Endothelial cell of umbilical vein (primary cell): ENCODE measurements around the gene RASGRF2. TPM values are rescaled to one million over a fixed set of nuclear protein-coding genes. Genes with fewer than 3 reads are reported as not detected.

Experiments used
- BruUV-seq: library from RNA; stranded (reverse); fragments of 400-500 nt; replicated peaks from 2 replicates; lab custom pipeline; 2021; lab: Mats Ljungman, UMichigan
- CTCF ChIA-PET: fragments of 300-600, 350-600 bp; sonication (Branson Sonifier 250); formaldehyde crosslinking; loops from one replicate; lab custom pipeline; 2021; ENCODE audit warnings: antibody characterized with exemption, inconsistent platforms; lab: Charles Lee
- POLR2A ChIA-PET: fragments of 300-600, 350-600 bp; sonication (Branson Sonifier 250); formaldehyde crosslinking; loops from one replicate; lab custom pipeline; 2021; ENCODE audit warnings: antibody characterized with exemption, inconsistent platforms; lab: Charles Lee
- DNase-seq: peaks from one replicate; pipeline ENCODE4 v3.0.0-alpha.2; 2011; ENCODE audit warnings: low read depth, low spot score
- FAIRE-seq: peaks from 2 replicates; lab custom pipeline; 2011; peaks lifted over from hg19 to GRCh38; lab: Jason Lieb, UNC
- H2AFZ ChIP-seq: 2 replicates; pipeline ENCODE4 v1.6.0; 2012; ENCODE audit warnings: low read depth, low read length, control low read depth, inconsistent platforms
- H3K27ac ChIP-seq: 2 replicates; pipeline ENCODE4 v1.5.1; 2011; ENCODE audit warnings: low read depth, mild to moderate bottlenecking, control low read depth, low read length, moderate library complexity; ENCODE audit not compliant: insufficient read depth
- H3K27me3 ChIP-seq, 2 experiments: 2 replicates each; pipeline versions ENCODE4 v1.6.0 to v1.6.1; 2011; ENCODE audit warnings: low read length in 2 of 2, mixed read lengths in 1 of 2; ENCODE audit not compliant: control insufficient read depth in 2 of 2, insufficient read depth in 2 of 2
- H3K36me3 ChIP-seq, 2 experiments: 2 replicates in 1 of 2; 3 replicates in 1 of 2; pipeline ENCODE4 v1.5.1; 2011; ENCODE audit warnings: low read length in 2 of 2, mild to moderate bottlenecking in 1 of 2, moderate library complexity in 1 of 2; ENCODE audit not compliant: control insufficient read depth in 2 of 2, insufficient read depth in 2 of 2; ENCODE audit errors: extremely low read depth in 1 of 2
- H3K4me1 ChIP-seq: 3 replicates; pipeline ENCODE4 v1.5.1; 2011; ENCODE audit warnings: mild to moderate bottlenecking, low read length; ENCODE audit not compliant: control insufficient read depth, insufficient read depth; ENCODE audit errors: extremely low read depth
- H3K4me2 ChIP-seq: 2 replicates; pipeline ENCODE4 v1.6.1; 2011; ENCODE audit warnings: low read length, control low read depth, mixed read lengths; ENCODE audit not compliant: insufficient read depth
- H3K4me3 ChIP-seq, 3 experiments: fragments of 200-600 bp in 1 of 3; sonication (generic), shearing (Covaris generic) in 1 of 3; replicated peaks in 1 of 3; 2 replicates each; pipeline ENCODE4 v1.5.1; 2011 to 2016; ENCODE audit warnings: control low read depth in 3 of 3, low read length in 3 of 3, mild to moderate bottlenecking in 2 of 3, inconsistent platforms in 1 of 3, low read depth in 1 of 3, moderate library complexity in 1 of 3; ENCODE audit not compliant: insufficient read depth in 1 of 3
- H3K79me2 ChIP-seq: 2 replicates; pipeline ENCODE4 v1.6.0; 2012; ENCODE audit warnings: low read length, inconsistent platforms; ENCODE audit not compliant: control insufficient read depth, insufficient read depth
- H3K9ac ChIP-seq: replicated peaks from 2 replicates; pipeline ENCODE3; 2011; ENCODE audit warnings: low read length, control low read depth; ENCODE audit not compliant: insufficient read depth; ENCODE audit errors: extremely low read depth
- H3K9me1 ChIP-seq: replicated peaks from 3 replicates; pipeline ENCODE4 v1.6.0; 2011; ENCODE audit warnings: mild to moderate bottlenecking, low read length; ENCODE audit not compliant: control insufficient read depth, insufficient read depth; ENCODE audit errors: extremely low read depth
- H3K9me3 ChIP-seq: replicated peaks from 2 replicates; pipeline ENCODE4 v1.5.1; 2012; ENCODE audit warnings: low read length, inconsistent platforms; ENCODE audit not compliant: control insufficient read depth, insufficient read depth
- H4K20me1 ChIP-seq: replicated peaks from 2 replicates; pipeline ENCODE3; 2011; ENCODE audit warnings: mild to moderate bottlenecking, low read length; ENCODE audit not compliant: control insufficient read depth, insufficient read depth; ENCODE audit errors: extremely low read depth
- EZH2 ChIP-seq: IDR thresholded peaks from 2 replicates; pipeline ENCODE4 v1.6.1; 2012; ENCODE audit warnings: borderline replicate concordance, low read depth, mild to moderate bottlenecking, moderate library complexity, low read length, inconsistent platforms; ENCODE audit not compliant: severe bottlenecking
- FOS ChIP-seq: IDR thresholded peaks from 2 replicates; pipeline ENCODE4 v1.6.1; 2011; ENCODE audit warnings: mild to moderate bottlenecking, low read length, moderate library complexity, borderline replicate concordance; ENCODE audit not compliant: insufficient read depth
- GATA2 ChIP-seq: IDR thresholded peaks from 2 replicates; pipeline ENCODE4 v1.7.0; 2011; ENCODE audit warnings: low read depth, mild to moderate bottlenecking, moderate library complexity, mixed read lengths, low read length; ENCODE audit not compliant: insufficient read length, insufficient read depth
- JUN ChIP-seq: IDR thresholded peaks from 2 replicates; pipeline ENCODE4 v1.6.1; 2011; ENCODE audit warnings: borderline replicate concordance, low read depth; ENCODE audit not compliant: insufficient read length, insufficient read depth
- MAX ChIP-seq: IDR thresholded peaks from 2 replicates; pipeline ENCODE4 v1.6.1; 2011; ENCODE audit not compliant: insufficient read depth, insufficient read length
- MYC ChIP-seq: IDR thresholded peaks from one replicate; pipeline ENCODE4 v1.6.1; 2011; ENCODE audit warnings: mild to moderate bottlenecking, low read depth, low read length
- POLR2A ChIP-seq: IDR thresholded peaks from 2 replicates; pipeline ENCODE4 v1.6.1; 2012; ENCODE audit warnings: low read depth, mild to moderate bottlenecking, control low read depth, low read length
- POLR2AphosphoS5 ChIP-seq: IDR thresholded peaks from 2 replicates; pipeline ENCODE4 v1.6.1; 2012; ENCODE audit warnings: low read depth, mild to moderate bottlenecking, control low read depth, low read length, moderate library complexity; ENCODE audit not compliant: insufficient read depth
- dilution Hi-C: fragments of 300-500 bp; cut with MboI; formaldehyde crosslinking; loops from one replicate; pipeline ENCODE4 v1.15.0; 2019; ENCODE audit warnings: low sequenced_read_pairs; ENCODE audit not compliant: extremely low pct_ligation_motif_present
- intact Hi-C: fragments of 100-400 bp; cut with micrococcal nuclease; formaldehyde crosslinking; loops from one replicate; pipeline ENCODE4 v1.10.0; 2022
- polyA plus RNA-seq, 4 experiments: library from polyadenylated mRNA; depleted of rRNA in 3 of 4; stranded (reverse) in 3 of 4; unstranded in 1 of 4; fragments of >200 nt; gene quantifications; 2 replicates each; pipeline versions ENCODE4 v1.2.1 to v1.2.3, GENCODE V29; 2011 to 2012; ENCODE audit warnings: missing spikeins in 1 of 4
- total RNA-seq: library from RNA; stranded (reverse); gene quantifications from 2 replicates; pipeline ENCODE4 v1.2.3, GENCODE V29; 2021
- TF ChIP-seq, protein P1 (sequence below), 2 donors: IDR thresholded peaks; 1 replicate in 1 of 2; 2 replicates in 1 of 2; pipeline ENCODE4 v1.5.1; 2011; ENCODE audit warnings: low read length in 2 of 2, mild to moderate bottlenecking in 2 of 2, moderate library complexity in 2 of 2, control low read depth in 1 of 2, inconsistent platforms in 1 of 2, low read depth in 1 of 2; ENCODE audit not compliant: insufficient read depth in 1 of 2; ENCODE audit errors: extremely low read depth in 1 of 2

Gene RASGRF2
- total and polyA plus RNA-seq, 2 donors (not counting 3 experiments of a cell fraction or from before 2014, with no cell fraction given): 0.41 to 4.0 TPM

DNA sequence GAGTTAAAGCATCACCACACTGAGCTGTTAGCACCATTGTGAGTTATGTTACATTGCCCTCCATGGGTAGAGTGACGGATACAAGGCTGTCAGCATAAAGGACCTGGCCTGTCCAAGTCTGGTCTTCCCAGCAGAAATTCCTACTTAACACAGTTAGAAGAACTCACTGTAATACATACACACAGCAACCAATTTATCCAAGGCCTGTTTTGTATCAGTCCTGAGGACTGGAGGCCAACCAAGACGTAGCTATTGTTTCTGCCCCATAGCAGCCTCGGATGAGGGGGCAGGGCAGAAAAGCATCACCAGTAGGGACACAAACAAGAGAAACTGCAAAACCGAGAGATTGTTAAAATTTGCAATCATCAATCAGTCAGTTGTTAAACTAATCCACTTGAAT, 206.9 kb downstream of the RASGRF2 start:
- ChIA-PET CTCF (interaction anchor here (0.8 to 3.6 kb wide), 8 partner anchors 9 to 1809 kb away, joined by 3 to 46 read pairs (median 3); no protein-coding TSS in a partner anchor), POLR2A (no interaction called here)
- no peak overlapping the region for H3K27ac ChIP-seq
- dilution Hi-C loops: no loop called here
- H2AFZ ChIP-seq: no peak overlapping the region
- BruUV-seq: no TSS peak
- intact Hi-C loops: no loop called here
- DNase-seq: no peak
- no peaks in the 10 kb centered on the region for H3K79me2 ChIP-seq
- H3K9me1 ChIP-seq: no peaks in the 10 kb centered on the region
- no peaks in the 10 kb centered on the region for H3K9me3 ChIP-seq
- TF ChIP-seq EZH2: no peak
- TF ChIP-seq, protein P1, sequence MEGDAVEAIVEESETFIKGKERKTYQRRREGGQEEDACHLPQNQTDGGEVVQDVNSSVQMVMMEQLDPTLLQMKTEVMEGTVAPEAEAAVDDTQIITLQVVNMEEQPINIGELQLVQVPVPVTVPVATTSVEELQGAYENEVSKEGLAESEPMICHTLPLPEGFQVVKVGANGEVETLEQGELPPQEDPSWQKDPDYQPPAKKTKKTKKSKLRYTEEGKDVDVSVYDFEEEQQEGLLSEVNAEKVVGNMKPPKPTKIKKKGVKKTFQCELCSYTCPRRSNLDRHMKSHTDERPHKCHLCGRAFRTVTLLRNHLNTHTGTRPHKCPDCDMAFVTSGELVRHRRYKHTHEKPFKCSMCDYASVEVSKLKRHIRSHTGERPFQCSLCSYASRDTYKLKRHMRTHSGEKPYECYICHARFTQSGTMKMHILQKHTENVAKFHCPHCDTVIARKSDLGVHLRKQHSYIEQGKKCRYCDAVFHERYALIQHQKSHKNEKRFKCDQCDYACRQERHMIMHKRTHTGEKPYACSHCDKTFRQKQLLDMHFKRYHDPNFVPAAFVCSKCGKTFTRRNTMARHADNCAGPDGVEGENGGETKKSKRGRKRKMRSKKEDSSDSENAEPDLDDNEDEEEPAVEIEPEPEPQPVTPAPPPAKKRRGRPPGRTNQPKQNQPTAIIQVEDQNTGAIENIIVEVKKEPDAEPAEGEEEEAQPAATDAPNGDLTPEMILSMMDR (IDR thresholded peaks at IDR 0.05; ENCODE audit: extremely low read depth in 1 of 2, insufficient read depth in 1 of 2, low read depth in 1 of 2, low read length in 2 of 2): no peak
- no peak for TF ChIP-seq MAX
- TF ChIP-seq POLR2A: no peak
- no peak for TF ChIP-seq JUN
- TF ChIP-seq POLR2AphosphoS5: no peak
- TF ChIP-seq GATA2: no peak
- TF ChIP-seq FOS: no peak
- no peak for TF ChIP-seq MYC
- no peak for FAIRE-seq
- no peaks in the 10 kb centered on the region for H3K36me3 ChIP-seq
- no peak overlapping the region for H3K9ac ChIP-seq
- no peak overlapping the region for H3K4me3 ChIP-seq
- H3K4me1 ChIP-seq: no peaks in the 10 kb centered on the region
- no peaks in the 10 kb centered on the region for H4K20me1 ChIP-seq
- H3K27me3 ChIP-seq: no peaks in the 10 kb centered on the region
- no peak overlapping the region for H3K4me2 ChIP-seq
